GM23248 (cell line): Measurements from ENCODE around the gene RANBP6. TPM values are rescaled to one million over a fixed set of nuclear protein-coding genes. Genes with fewer than 3 reads are reported as not detected.
"Not testable (repeated sequence)": the region's sequence is repeated elsewhere in the genome, so short reads cannot be mapped to it uniquely, and the experiment has no call there.

Experiments
- DNase-seq: peaks from one replicate; pipeline ENCODE4 v3.0.0-alpha.2; 2015
- H2AFZ ChIP-seq: fragments of 200-600 bp; sonication (generic); 2 replicates; pipeline ENCODE4 v1.6.1; 2016; ENCODE audit warnings: antibody characterized with exemption
- H3F3A ChIP-seq: fragments of 200-600 bp; sonication (generic); 2 replicates; pipeline ENCODE4 v1.6.1; 2016; ENCODE audit warnings: mild to moderate bottlenecking, antibody characterized with exemption, mixed run types; ENCODE audit not compliant: insufficient read depth
- H3K27ac ChIP-seq: fragments of 200-600 bp; sonication (generic); 2 replicates; pipeline ENCODE4 v1.5.1; 2016; ENCODE audit warnings: mild to moderate bottlenecking
- H3K27me3 ChIP-seq: fragments of 200-600 bp; sonication (generic); replicated peaks from 2 replicates; pipeline ENCODE4 v1.6.1; 2016; ENCODE audit warnings: mild to moderate bottlenecking; ENCODE audit not compliant: insufficient read depth
- H3K36me3 ChIP-seq: fragments of 200-600 bp; sonication (generic); 2 replicates; pipeline ENCODE4 v1.6.1; 2016; ENCODE audit warnings: low read depth, mild to moderate bottlenecking
- H3K4me1 ChIP-seq: fragments of 200-600 bp; sonication (generic); 2 replicates; pipeline ENCODE4 v1.6.1; 2016; ENCODE audit warnings: mild to moderate bottlenecking; ENCODE audit not compliant: insufficient read depth
- H3K4me2 ChIP-seq: fragments of 200-600 bp; sonication (generic); one replicate; pipeline ENCODE4 v1.6.1; 2016; ENCODE audit warnings: mild to moderate bottlenecking; ENCODE audit not compliant: unreplicated experiment
- H3K4me3 ChIP-seq: fragments of 200-600 bp; sonication (generic); 2 replicates; pipeline ENCODE4 v1.5.1; 2016; ENCODE audit warnings: mild to moderate bottlenecking
- H3K79me2 ChIP-seq: fragments of 200-600 bp; sonication (generic); 2 replicates; pipeline ENCODE4 v1.6.1; 2016; ENCODE audit warnings: mild to moderate bottlenecking; ENCODE audit not compliant: insufficient read depth
- H3K9ac ChIP-seq: fragments of 200-600 bp; sonication (generic); 2 replicates; pipeline ENCODE4 v1.6.1; 2016; ENCODE audit warnings: mild to moderate bottlenecking
- H3K9me2 ChIP-seq: fragments of 200-600 bp; sonication (generic); 2 replicates; pipeline ENCODE4 v1.6.1; 2016; ENCODE audit warnings: mixed run types, mild to moderate bottlenecking, moderate library complexity; ENCODE audit not compliant: insufficient read depth
- H3K9me3 ChIP-seq: fragments of 200-600 bp; sonication (generic); one replicate; pipeline ENCODE4 v1.6.1; 2017; ENCODE audit warnings: low read depth
- H4K20me1 ChIP-seq: fragments of 200-600 bp; sonication (generic); 2 replicates; pipeline ENCODE4 v1.6.0; 2016; ENCODE audit not compliant: insufficient read depth
- EZH2 ChIP-seq: fragments of 200-600 bp; sonication (generic); IDR thresholded peaks from 2 replicates; pipeline ENCODE4 v1.6.1; 2018; ENCODE audit warnings: antibody characterized with exemption, mild to moderate bottlenecking; ENCODE audit not compliant: insufficient read depth, poor library complexity, severe bottlenecking
- EZH2phosphoT487 ChIP-seq: fragments of 200-600 bp; sonication (generic); IDR thresholded peaks from 2 replicates; pipeline ENCODE4 v1.6.1; 2018; ENCODE audit warnings: antibody characterized with exemption, moderate library complexity, mild to moderate bottlenecking, low read depth; ENCODE audit not compliant: insufficient read depth
- WGBS, 2 experiments: methylation state at CpG; one replicate each; pipeline ENCODE4 v1.1.6; 2015 to 2017; ENCODE audit warnings: low lambda C conversion rate in 2 of 2, low coverage in 1 of 2; ENCODE audit errors: missing lambda C conversion rate in 2 of 2; 5-methylcytosine and 5-hydroxymethylcytosine counted together
- in situ Hi-C: fragments of 300-500 bp; cut with MboI; formaldehyde crosslinking; loops from 2 replicates; pipeline ENCODE4 v1.15.0; 2020
- polyA plus RNA-seq: library from polyadenylated mRNA; unstranded; fragments of >200 nt; fragmentation: Nextera tagmentation; extraction: Ambion mirVana; gene quantifications from 2 replicates; pipeline ENCODE4 v1.2.1, GENCODE V29; 2016
- total RNA-seq: library from RNA; depleted of rRNA; stranded (reverse); fragments of >200 nt; shearing (Covaris generic); gene quantifications from 2 replicates; pipeline ENCODE4 v1.2.3, GENCODE V29; 2014

Gene RANBP6
- total and polyA plus RNA-seq, 2 experiments from 2014 or later: 16.3 to 25.7 TPM

- H3K9me3 ChIP-seq: no peaks in the 10 kb centered on the region
- H3K9me2 ChIP-seq: no peaks in the 10 kb centered on the region
- no peak overlapping the region for H3K9ac ChIP-seq
- DNase-seq: peak; percentile 19
- no peaks in the 10 kb centered on the region for H3K4me1 ChIP-seq
- no peaks in the 10 kb centered on the region for H4K20me1 ChIP-seq
- no peak overlapping the region for H2AFZ ChIP-seq
- in situ Hi-C loops: no loop called here
- no peak overlapping the region for H3K27ac ChIP-seq
- WGBS, 2 experiments: 72 to 80% methylated on average over 5 of the region's 5 CpGs
- no peak for TF ChIP-seq EZH2
- no peak for TF ChIP-seq EZH2phosphoT487
- H3K4me3 ChIP-seq: no peak overlapping the region
- no peaks in the 10 kb centered on the region for H3K79me2 ChIP-seq
- H3F3A ChIP-seq: no peaks in the 10 kb centered on the region
- H3K4me2 ChIP-seq: no peak overlapping the region
- no peaks in the 10 kb centered on the region for H3K36me3 ChIP-seq
- 0 out of 2 replicates have a peak, but pooled peaks cover 12% of the 10 kb centered on the region for H3K27me3 ChIP-seq
Observed at GRCh38 chr9:6034954-6035353, 19.5 kb upstream of the RANBP6 start.

DNA sequence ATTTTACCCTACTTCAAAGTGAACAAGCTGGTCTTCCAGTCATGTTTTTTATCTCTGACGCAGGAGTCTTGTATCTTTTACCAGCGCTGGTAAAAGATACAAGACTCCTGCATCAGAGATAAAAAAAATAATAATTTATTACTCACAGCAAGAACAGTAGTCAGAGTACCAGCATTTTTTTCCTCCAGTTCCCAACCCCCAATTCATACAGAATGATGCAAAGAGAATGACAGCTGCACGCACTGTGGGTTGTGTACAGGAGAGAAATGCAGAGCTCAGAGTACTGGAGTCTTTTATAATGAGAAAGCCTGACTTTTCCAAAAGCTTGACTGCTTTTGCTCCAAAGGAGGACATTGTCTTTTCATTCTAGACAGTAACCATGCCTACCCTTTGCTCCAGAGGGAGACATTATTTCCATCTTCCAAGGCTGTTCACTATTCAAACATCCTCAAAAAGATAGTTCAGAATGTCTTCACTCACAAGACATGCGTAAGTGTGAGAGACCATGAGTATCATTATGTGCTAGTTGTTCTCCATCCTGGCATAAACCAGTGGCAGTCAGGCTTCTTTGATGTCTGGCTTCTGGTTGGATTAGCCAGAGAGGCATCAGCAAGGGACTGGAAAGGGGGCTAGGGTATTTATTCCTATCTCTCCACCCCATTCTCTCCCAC, 14.3 kb upstream of the RANBP6 start:
- H3F3A ChIP-seq: no peaks in the 10 kb centered on the region
- 80 to 84% methylated on average over 4 of the region's 4 CpGs for WGBS, 2 experiments
- H3K27ac ChIP-seq: no peak overlapping the region

GRCh38 chr9:6024035-6024554, 8.7 kb upstream of the RANBP6 start:
- Histone ChIP-seq H3K4me3 (no peak overlapping the region), H3K9ac (no peak overlapping the region), H3K9me2 (no peaks in the 10 kb centered on the region), H3K36me3 (no peaks in the 10 kb centered on the region), H3K27ac (no peak overlapping the region), H3K27me3 (peaks cover 7% of the 10 kb centered on the region; the same call in 1 of the 2 replicates), H4K20me1 (no peaks in the 10 kb centered on the region), H3K4me2 (peak overlapping the region; percentile 22), H3K9me3 (no peaks in the 10 kb centered on the region), H3F3A (no peaks in the 10 kb centered on the region), H3K79me2 (no peaks in the 10 kb centered on the region), H2AFZ (peak overlapping the region; percentile 74), H3K4me1 (no peaks in the 10 kb centered on the region)
- WGBS, 2 experiments: 39 to 41% methylated on average over 4 of the region's 4 CpGs
- in situ Hi-C loops: no loop called here
- TF ChIP-seq EZH2 (no peak), EZH2phosphoT487 (no peak)
- peak; percentile 14 for DNase-seq

More for the DNA sequence above, 14.3 kb upstream of the RANBP6 start:
- Histone ChIP-seq H3K9me3 (no peaks in the 10 kb centered on the region), H3K4me2 (no peak overlapping the region), H3K9me2 (no peaks in the 10 kb centered on the region), H3K79me2 (no peaks in the 10 kb centered on the region), H2AFZ (no peak overlapping the region), H3K4me1 (no peaks in the 10 kb centered on the region), H3K4me3 (no peak overlapping the region), H3K36me3 (no peaks in the 10 kb centered on the region), H3K27me3 (peaks cover 18% of the 10 kb centered on the region; the same call in 1 of the 2 replicates), H3K9ac (no peak overlapping the region), H4K20me1 (no peaks in the 10 kb centered on the region)
- no peak for DNase-seq
- TF ChIP-seq EZH2phosphoT487: no peak
- no peak for TF ChIP-seq EZH2
- in situ Hi-C loops: no loop called here

GRCh38 chr9:6016975-6017374, 1.6 kb upstream of the RANBP6 start:
- H3K27ac ChIP-seq, H3K9me2 ChIP-seq, H4K20me1 ChIP-seq, H2AFZ ChIP-seq, H3K9me3 ChIP-seq, in situ Hi-C loops, H3K9ac ChIP-seq, H3K4me2 ChIP-seq, H3K4me3 ChIP-seq, DNase-seq, H3K27me3 ChIP-seq: not testable (repeated sequence)
- Histone ChIP-seq H3K79me2 (peaks cover 27% of the 10 kb centered on the region), H3F3A (peaks cover 17% of the 10 kb centered on the region), H3K4me1 (peaks cover 11% of the 10 kb centered on the region), H3K36me3 (peaks cover 15% of the 10 kb centered on the region)
- WGBS, 2 experiments: 93% methylated on average over 9 to 10 of the region's 10 CpGs
